ENCODE measurements around the gene SPOCK1.

SPOCK1 gene

DNA sequence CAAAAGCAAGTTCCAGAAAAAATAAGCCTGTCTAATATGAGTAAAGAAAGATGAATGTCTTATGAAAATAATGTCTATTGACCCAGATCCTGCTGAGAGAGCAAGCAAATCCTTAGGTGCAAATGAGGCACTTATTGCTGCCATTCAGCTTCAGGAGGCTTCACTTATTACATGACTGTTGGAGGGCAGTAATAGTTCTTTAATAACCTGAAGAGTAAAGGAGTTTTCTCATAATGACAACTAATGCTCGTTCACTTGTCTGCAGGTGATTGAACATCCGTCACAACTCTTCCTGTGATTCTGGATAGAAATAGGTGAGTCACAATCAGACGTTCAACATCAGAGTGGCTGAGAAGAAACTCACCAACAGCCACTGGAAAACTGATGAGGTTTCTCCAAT, 58.3 kb downstream of the SPOCK1 start:
- DNase-seq: no peak

DNA sequence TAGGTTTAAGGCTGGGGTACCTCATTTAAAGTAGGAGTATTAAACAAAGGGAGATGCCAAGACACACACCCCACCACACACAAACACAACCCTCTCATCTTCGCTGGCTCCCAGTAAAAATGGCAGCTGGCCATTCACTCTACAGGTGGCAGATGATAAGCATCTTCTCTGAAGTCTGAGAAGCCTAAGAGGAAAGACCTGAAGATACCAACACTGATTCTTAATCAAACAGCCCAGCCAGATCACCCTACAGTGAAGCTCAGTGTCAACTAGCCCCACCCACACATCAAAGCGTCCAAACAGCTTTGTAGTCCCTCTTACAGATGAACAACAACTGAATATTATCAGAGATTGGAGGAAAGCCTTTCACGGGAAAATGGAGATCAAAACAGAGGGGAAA, 59.5 kb downstream of the SPOCK1 start:
- no peak for DNase-seq

DNA sequence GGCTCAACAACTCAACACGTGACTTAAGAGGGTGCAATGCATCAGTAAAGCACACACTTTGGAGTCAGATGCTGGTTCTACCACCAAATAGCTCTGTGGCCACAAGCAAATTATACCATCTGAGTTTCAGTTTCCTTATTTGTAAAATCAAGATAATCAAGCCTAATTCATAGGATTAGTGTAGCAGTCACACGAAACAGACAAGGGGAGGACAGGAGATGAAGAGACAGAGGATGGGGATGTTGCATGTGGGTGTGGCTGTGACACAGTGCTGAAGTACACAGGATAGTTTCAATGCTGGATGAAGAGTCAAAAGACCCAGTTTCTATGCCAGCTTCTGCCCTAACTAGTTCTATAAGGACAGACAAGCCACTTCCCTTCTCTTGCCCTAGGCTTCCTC, 60.2 kb downstream of the SPOCK1 start:
- no peak for DNase-seq

DNA sequence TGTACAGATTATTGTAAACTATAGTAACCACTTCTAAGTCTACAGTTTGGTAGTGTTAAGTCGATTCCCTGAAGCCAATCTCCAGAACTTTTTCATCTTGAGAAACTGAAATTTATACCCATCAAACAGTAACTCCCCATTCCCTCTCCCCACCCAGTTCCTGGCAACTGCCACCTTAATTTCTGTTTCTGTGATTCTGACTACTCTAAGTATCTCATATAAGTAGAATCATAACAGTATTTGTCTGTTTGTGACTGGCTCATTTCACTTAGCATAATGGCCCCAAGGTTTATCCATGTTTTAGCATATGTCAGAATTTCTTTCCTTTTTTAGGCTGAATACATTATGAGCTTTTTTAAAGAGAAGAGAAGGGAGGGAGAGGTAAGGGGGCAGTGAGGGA, 61.4 kb downstream of the SPOCK1 start:
- DNase-seq: no peak

DNA sequence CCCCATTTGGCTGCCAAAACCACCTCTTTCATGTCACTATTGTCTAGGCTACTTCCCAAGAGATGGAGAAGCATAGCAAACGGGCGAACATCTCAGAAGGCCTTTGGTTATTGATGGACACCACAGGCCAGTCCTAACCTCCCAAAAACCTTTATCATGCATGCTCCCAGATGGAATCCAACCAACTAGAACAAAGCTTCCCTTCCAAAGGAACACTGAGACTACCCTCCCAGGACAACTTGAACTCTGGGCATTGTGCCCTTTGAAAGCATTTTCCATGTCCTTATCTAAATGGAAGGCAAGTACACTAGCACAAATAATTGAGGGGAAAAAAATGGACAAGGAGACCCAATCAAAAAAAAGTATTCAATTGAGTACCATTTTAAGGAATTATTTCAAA, 65.6 kb downstream of the SPOCK1 start:
- no peak for DNase-seq

DNA sequence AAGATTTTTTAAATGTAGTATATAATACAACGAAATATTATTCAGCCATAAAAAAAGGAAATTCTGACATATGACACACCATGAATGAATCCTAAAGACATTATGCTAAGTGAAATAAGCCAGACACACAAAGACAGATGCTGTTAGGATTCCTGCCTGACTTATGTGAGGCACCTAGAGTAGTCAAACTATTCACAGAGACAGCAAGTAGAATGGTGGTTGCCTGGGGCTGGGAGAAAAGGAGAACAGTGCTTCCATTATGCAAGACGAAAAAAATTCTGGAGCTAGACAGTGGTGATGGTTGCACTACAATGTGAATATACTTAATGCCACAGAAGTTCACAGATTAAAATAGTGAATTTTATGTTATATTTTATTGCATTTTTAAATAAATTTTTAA, 66.8 kb downstream of the SPOCK1 start:
- no peak for DNase-seq

DNA sequence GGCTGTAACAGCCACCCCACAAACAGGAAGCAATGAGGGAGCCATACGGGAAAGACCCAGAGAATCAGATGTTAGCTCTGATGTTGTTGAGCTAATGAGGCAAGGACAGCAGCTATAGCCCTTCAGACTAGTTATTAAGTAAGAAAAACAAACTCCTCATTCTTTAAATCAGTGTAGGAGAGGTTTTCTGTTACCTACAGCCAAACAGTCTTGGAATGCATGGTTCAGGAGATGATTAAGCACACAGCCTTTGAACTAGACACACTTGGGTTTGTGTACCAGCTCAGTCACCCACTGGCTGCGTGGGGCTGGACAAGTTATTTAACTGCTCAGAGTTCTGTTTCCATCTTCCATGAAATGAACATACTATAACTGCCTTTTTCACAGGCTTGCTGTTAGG, 68.1 kb downstream of the SPOCK1 start:
- no peak for DNase-seq

DNA sequence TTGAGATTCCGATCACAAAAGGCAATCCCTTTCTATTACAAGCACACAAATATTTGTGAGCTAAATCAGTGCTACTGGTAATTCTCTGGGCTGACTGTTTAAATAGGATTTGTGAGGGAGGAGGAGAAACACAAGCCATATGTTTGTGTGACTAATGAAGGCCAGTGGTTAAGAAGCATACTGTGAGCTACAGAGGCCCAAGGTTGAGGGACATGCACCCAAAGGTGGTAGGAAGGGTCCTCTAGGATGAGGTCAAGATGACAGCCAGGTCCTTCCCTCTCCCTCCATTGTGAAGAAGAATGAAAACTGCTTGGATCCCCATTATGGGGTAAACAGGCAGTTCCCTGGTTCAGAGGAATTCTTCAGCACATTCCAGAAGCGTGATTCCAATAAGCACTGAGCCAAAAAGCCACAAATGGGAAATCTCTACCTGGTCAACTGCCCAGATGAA, 83.9 kb downstream of the SPOCK1 start:
- no peak for DNase-seq

DNA sequence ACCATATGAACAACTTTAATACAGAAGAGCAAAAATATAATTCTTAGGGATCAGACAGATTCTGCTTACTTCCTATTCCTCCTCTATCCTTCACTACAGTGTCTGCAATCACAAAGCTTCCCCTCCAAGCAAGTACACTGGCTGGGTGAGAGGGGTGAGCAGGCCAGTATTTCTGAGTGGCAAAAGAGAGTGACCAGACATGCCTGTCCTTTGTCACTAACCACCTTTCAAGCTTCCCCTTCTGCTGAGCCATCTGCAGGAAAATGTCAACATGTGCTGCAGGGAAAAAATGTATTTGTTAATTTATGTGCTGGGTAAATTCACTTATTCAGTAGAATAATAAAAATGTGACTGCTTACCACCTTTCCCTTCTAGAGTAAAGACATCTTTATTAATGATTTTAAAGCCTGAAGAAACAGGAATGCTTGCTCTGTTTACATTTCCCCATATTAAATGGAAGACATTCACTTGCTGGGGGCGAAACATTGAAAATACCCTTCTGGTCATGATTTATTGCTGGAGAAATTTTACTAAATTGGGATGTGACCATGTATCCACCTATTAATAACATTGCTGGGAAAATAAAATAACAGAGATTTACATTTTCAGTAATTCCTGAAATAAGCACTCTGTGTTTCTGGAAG, 84.9 kb downstream of the SPOCK1 start:
- DNase-seq: no peak

DNA sequence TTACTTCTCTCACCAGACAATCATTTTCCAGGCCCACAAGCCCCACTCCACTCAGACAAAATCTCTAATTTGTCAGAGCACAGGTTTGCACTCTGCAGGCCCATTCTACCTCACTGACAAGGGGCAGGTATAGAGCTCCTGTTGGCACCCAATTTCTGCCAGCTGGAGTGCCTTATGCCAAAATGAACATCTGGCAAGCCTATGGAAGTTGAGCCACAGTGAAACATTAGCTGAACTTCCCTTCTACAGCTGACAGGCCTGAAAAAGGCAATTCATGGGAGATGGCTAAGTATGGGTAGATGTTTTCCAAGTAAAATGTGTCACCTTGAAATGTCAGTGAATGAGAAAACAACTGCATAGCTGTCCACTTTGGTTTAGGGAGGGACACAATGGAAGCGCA, 87.0 kb downstream of the SPOCK1 start:
- DNase-seq: no peak

DNA sequence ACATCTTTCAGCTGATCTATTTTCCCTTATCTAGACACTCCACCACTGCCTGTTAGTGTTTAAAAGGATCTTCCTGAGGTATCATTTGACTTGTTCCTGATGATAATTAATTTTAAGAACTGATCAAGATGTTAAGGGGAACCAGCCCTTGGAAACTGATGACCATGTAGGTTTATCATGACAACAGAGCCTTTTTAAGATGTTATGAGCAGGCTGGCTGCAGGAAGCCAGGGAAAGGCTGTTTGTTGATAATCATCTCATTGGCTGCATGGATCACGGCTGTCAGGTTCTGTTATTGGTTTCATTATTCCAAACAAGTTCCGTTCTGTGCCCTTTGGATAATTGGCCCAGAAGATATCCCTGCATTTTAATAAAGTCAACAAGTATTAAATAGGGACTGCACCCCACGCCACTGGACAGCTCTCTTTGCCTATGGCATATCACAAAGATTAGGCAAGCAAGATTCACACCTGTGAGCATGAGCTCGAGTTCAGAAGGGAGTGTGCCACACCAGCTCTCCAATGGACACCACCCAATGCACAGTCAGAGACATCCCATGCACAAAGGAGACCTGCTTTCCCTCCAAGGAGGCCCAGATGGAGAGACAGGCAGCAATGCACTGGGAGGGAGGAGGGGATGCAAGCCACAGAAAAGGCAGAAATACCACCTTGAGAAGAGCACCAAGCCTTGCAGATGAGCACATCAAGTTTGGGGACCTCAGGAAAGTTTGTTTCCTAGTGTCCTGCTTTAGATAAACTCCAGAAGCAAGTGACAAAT, 88.7 kb downstream of the SPOCK1 start:
- no peak for DNase-seq

DNA sequence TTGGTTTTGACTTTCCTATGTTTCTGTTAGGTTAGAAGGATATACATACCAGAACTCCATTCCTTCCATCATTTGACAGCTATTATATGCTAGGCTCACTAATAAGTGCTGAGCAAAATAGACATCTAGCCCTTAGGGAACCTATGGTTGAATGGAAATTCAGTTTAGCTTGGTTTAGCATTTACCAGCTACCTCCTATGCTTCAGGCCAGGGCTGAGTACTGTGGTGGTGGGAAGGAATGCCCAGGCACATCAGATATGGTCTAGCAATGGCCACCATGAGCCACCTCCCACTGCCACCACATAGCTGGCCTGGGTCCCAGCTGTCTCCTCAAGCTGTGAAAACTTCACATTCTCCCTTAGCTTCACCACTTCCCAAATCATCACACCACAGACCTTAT, 89.4 kb downstream of the SPOCK1 start:
- no peak for DNase-seq

DNA sequence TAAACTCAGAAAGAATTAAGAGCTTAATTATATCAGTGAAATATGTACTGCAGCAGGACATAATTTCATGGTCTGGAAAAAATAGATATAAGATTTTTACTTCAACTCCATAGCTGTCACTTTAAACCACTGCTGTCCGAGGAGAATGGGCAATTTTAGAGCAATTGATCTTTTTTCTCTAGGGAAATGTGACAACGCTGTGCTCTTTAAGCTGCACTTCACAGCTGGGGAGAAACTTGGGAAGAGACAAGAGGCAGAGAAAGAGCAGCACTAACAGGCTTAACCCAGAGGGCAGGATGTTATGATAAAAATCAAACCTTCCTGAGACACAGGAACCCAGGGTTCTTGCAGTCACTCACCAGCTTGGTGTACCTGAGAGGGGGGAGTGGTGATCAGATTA, 92.0 kb downstream of the SPOCK1 start:
- no peak for DNase-seq

DNA sequence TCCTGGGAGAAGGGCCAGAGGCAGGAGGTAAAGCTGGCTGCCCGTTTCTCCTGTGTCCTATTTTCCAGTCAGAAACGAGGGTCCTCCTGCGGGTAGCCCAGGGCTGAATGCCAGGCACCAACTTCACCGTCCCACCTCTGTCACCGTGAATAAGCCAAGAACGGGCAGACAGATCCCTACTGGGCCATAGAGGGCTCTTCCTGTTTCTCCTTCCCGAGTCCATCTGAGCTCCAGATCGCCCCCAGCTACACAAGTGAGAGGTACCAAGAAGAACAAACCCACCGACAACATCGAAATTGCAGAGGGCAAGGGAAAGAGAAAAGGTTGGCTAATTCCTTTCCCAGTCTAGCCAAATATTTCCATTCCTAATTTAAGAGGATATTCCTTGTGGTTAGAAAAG, 93.7 kb downstream of the SPOCK1 start:
- no peak for DNase-seq

DNA sequence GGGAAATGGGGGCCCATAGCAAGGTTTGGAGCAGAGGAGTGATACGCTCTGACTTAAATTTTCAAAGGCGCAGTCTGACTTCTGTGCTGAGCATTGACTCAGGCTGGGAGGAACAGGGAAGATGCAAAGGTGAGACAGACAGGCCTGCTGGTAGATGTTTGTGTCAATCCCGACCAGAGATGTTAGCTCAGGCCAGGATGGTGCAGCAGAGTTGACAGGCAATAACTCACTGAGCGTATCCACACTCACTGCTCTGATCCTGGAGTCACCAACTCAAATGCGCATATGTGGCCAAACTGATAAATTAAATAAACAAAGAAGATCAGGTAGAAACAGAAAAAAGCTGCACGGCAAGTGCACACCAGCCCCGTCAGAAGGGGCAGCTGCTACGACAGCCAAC, 95.3 kb downstream of the SPOCK1 start:
- no peak for DNase-seq

DNA sequence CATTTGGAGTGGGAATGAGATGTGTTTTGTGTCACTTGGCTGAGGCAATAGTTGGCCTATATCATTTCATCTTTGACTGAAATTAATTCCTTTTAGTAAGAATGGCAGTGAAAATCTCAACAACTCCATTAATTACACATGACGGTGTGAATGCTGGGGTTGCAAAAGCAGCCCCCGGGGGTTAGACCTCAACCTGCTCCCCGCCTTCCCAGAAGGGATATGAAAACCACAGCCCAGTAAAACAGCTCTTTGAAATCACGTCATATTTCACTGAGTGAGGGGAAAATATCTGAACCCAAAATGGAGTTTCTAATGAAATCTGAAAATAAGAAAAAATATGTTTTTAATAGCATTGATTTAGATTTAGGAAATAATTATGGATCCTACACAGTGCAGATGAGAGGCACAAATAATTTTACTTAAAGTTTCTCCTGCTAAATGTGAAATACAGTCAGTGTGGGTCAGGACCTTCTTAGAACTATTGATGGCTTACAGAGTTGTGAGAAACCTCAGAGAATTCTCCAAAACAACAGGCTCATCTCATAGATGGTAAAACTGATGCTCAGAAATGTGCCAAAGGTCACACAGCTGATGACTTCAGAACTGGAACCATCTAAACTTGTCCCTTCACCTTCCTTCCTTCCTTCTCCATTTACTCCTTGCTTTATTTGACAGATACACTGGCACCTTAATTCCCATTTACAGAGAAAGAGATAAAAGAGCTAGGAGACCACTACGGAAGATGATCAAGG, 96.5 kb downstream of the SPOCK1 start:
- DNase-seq: no peak

DNA sequence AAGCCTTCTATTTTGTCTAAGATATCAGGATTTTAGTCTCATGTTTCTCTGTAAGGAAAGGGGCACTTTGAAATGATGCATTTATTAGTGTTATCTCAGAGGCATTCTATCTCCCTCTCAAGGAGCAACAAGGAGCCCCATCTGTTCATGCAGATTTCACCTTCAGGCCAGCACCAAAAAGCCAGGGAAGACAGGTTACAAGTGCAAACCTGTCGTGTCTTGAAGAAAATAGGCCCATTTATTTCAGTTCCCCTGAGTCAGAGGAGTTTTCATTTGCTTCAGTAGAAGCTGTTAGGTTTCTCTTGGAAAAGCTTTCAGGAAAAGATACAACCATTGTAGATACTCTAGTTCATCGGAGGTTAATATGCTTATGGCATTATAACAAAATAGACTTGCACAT, 97.2 kb downstream of the SPOCK1 start:
- no peak for DNase-seq

DNA sequence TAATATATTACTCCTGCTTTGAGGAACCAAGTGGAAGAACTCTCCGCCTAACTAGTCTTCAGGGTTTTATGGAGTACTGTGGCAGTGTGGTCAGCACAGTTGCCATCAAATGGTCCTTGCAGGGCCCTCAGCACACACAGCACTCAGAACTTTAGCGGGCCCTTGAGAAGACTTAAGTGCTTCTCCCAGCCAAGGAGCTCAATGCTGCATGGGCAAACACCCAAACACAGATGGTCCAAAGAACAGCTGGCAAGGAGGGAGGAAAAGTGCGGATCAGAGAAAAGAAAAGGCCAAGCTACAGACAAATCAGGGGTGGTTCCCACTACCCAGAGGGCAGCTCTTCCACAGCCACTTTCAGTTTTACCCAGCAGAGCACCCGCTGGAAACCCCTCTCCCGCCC, 98.6 kb downstream of the SPOCK1 start:
- DNase-seq: no peak

DNA sequence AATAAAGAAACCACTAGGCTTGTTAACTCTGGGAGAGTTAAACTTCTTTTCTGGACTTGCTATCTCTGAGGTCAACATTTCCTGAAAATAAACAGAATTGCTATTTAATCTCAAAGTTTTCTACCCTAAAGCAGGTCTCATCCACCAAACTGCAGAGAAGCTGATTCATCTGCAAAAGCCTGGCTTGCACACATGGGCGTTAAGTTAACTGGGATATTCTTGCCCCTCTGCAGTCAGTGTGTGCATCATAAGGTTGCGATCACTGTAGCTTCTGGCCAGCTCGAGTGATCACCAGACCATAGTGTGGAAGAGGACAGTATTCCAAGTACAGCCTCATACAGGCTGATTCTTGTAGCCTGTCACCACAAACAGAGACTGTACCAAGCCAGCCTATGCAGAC, 99.2 kb downstream of the SPOCK1 start:
- no peak for DNase-seq

DNA sequence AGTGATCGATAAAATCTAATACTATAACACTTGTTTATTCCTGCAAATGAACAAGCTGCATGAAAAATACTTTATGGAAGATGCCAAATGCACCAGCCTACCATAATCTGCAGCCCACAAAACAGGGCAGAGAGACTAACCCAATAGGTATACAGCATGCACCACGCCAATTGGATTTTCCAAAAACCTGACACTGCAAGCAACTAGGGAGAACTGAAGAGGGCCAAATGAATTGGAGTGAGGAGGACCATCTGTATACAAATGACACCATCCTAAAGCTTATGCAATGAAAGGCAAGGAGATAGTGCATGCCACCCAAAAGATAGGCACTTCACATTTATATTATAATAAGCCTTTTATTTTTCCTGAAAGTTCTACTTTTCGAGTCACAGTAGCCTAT, 100.4 kb downstream of the SPOCK1 start:
- DNase-seq: no peak

DNA sequence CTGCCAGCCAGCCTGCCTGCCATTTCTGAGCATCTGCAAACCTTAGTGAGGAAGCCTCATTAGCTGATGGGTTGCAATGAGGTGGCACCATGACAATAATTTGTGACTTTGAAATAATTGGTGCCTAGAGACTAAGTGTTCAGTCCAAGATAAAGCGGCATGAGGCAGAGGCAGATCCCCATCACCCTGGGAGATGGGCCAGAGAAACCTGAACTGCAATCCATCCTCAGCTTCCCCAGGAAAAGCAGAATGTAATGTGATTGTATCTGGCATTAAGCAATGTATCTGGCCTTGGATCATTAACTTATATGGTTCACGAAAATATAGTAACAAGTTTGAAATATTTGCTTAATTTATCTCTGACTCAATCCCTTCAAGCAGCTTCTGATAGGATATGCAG, 101.0 kb downstream of the SPOCK1 start:
- no peak for DNase-seq

DNA sequence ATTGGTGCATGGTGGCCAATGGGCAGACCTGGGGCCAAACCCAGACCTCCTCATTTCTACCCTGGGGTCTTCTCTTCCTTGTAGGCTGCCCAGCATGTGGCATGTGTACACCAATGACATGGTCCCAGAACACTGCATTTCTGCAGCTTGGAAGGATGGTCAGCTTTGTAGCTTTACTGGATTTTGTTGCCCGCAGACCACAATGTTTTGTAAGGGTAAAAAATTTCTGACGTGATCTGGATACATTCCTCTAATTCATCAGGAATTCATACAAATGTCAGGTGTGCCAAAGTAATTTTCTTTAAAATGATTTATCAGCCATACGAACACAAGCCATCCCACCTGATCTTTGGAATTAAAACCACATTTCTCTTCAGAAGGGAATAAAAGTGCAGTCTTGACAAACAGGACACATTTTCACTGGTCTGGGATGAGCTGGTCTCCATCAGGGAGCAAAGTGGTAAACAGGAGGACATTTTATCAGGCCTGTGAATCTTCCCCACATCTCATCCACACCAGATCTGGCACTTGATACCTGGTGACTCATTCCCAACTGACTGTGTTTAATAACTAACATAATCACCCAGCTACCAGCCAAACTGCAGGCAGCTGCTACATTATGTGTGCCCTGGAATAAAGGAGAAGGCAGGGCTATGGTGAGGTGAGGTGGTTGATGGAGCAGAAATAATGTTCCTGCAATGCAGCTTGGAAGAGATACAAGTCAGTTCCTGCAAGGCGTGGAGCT, 103.9 kb downstream of the SPOCK1 start:
- no peak for DNase-seq

DNA sequence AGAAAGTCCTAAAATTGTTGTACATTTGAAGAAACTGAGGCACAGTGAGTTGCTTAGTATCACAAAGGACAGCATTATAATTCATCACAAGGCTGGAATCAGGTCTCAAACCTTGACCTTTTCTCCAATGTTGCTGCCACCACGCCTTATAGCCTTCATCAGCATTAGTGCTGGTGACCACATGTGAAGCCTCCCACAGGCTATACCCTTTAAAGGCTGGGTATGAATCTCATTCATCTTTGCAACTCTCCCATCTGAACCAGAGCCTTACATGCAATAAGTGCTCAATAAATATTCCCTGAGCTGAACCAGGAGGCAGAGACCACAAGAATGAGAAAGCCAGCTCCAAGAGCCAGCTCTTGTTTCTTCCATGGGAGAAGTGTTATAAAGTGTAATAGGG, 104.7 kb downstream of the SPOCK1 start:
- DNase-seq: no peak
